Measurements from ENCODE around the gene GNG3.

GNG3 gene

DNA sequence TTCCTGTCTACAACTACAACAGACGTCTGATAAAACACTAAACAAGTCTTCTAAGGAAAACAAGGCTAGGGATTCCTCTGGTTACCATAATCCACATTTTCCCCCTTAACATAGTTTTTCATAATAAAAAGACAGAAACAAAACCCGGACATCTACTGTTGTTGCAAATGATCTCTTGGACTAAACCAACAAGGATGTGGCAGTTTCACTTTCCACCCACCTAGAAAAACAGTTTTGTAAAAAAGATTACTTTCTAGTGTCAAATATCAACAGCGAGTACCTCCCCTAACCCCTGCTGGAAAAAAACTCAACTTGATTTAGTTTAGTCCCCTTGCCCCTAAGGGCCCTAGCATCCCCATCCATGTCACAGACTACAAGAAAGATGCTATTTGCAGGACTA, 5.4 kb downstream of the GNG3 start:
- H3F3A ChIP-seq (ENCODE audit: insufficient read depth) = peaks cover 15% of the 10 kb centered on the region

DNA sequence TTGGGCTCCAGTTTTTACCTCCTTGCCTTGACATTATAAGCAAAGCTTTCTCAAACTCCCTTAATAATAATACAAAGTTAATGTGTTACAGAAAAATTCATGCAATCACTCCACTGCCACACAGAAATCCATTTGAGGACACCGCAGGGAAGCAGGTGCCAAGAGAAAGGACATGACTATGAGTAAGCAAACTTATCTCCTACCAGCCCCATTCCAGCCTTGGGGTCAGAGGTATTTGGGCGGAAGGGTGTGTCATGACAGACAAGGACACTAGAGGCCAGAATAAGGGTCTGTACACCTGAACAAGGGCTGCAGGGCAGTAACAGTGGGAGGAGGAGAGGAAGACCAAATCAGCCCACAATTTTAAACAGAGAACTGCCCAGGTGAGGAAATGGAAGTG, 5.9 kb downstream of the GNG3 start:
- Histone ChIP-seq H3K9me2 (replicated peaks; ENCODE audit: insufficient read depth, low read length) (no peaks in the 10 kb centered on the region), H3K79me2 (ENCODE audit: insufficient read depth, low read length) (peaks cover 15% of the 10 kb centered on the region), H2AFZ (ENCODE audit: low read depth, low read length, severe bottlenecking) (no peak overlapping the region), H3K4me2 (ENCODE audit: low read depth, low read length, poor library complexity, severe bottlenecking) (no peak overlapping the region), H4K20me1 (ENCODE audit: low read depth, low read length) (no peaks in the 10 kb centered on the region), H3F3A (ENCODE audit: insufficient read depth) (peaks cover 13% of the 10 kb centered on the region), H3K27ac (ENCODE audit: low read depth, low read length) (no peak overlapping the region), H3K9ac (ENCODE audit: low read length) (no peak overlapping the region), H3K9me3 (ENCODE audit: insufficient read depth, low read length) (no peaks in the 10 kb centered on the region), H3K36me3 (ENCODE audit: low read length) (peaks cover 35% of the 10 kb centered on the region), H3K4me3 (ENCODE audit: insufficient read depth, low read length, poor library complexity, severe bottlenecking) (no peak overlapping the region), H3K27me3 (ENCODE audit: low read length) (no peaks in the 10 kb centered on the region)
- TF ChIP-seq, protein P1, sequence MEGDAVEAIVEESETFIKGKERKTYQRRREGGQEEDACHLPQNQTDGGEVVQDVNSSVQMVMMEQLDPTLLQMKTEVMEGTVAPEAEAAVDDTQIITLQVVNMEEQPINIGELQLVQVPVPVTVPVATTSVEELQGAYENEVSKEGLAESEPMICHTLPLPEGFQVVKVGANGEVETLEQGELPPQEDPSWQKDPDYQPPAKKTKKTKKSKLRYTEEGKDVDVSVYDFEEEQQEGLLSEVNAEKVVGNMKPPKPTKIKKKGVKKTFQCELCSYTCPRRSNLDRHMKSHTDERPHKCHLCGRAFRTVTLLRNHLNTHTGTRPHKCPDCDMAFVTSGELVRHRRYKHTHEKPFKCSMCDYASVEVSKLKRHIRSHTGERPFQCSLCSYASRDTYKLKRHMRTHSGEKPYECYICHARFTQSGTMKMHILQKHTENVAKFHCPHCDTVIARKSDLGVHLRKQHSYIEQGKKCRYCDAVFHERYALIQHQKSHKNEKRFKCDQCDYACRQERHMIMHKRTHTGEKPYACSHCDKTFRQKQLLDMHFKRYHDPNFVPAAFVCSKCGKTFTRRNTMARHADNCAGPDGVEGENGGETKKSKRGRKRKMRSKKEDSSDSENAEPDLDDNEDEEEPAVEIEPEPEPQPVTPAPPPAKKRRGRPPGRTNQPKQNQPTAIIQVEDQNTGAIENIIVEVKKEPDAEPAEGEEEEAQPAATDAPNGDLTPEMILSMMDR (IDR thresholded peaks at IDR 0.05; ENCODE audit: insufficient read depth, low read length, poor library complexity, severe bottlenecking) = no peak
- TF ChIP-seq EZH2phosphoT487 (conservative IDR thresholded peaks at IDR 0.05; ENCODE audit: low read length) = no peak

More for the DNA sequence above, 5.4 kb downstream of the GNG3 start:
- no peak overlapping the region for H3K4me3 ChIP-seq (ENCODE audit: insufficient read depth, low read length, poor library complexity, severe bottlenecking)
- no peaks in the 10 kb centered on the region for H4K20me1 ChIP-seq (ENCODE audit: low read depth, low read length)
- peaks cover 13% of the 10 kb centered on the region; the same call in 1 of the 2 replicates for H3K79me2 ChIP-seq (ENCODE audit: insufficient read depth, low read length)
- no peaks in the 10 kb centered on the region for H3K9me2 ChIP-seq (replicated peaks; ENCODE audit: insufficient read depth, low read length)
- TF ChIP-seq, protein P1 (IDR thresholded peaks at IDR 0.05; ENCODE audit: insufficient read depth, low read length, poor library complexity, severe bottlenecking) = no peak
- TF ChIP-seq EZH2phosphoT487 (conservative IDR thresholded peaks at IDR 0.05; ENCODE audit: low read length) = no peak
- H3K9me3 ChIP-seq (ENCODE audit: insufficient read depth, low read length) = no peaks in the 10 kb centered on the region
- no peak overlapping the region for H3K4me2 ChIP-seq (ENCODE audit: low read depth, low read length, poor library complexity, severe bottlenecking)
- H3K27ac ChIP-seq (ENCODE audit: low read depth, low read length) = no peak overlapping the region
- H3K9ac ChIP-seq (ENCODE audit: low read length) = no peak overlapping the region
- no peaks in the 10 kb centered on the region for H3K27me3 ChIP-seq (ENCODE audit: low read length)
- peaks cover 32% of the 10 kb centered on the region for H3K36me3 ChIP-seq (ENCODE audit: low read length)
- no peak overlapping the region for H2AFZ ChIP-seq (ENCODE audit: low read depth, low read length, severe bottlenecking)

DNA sequence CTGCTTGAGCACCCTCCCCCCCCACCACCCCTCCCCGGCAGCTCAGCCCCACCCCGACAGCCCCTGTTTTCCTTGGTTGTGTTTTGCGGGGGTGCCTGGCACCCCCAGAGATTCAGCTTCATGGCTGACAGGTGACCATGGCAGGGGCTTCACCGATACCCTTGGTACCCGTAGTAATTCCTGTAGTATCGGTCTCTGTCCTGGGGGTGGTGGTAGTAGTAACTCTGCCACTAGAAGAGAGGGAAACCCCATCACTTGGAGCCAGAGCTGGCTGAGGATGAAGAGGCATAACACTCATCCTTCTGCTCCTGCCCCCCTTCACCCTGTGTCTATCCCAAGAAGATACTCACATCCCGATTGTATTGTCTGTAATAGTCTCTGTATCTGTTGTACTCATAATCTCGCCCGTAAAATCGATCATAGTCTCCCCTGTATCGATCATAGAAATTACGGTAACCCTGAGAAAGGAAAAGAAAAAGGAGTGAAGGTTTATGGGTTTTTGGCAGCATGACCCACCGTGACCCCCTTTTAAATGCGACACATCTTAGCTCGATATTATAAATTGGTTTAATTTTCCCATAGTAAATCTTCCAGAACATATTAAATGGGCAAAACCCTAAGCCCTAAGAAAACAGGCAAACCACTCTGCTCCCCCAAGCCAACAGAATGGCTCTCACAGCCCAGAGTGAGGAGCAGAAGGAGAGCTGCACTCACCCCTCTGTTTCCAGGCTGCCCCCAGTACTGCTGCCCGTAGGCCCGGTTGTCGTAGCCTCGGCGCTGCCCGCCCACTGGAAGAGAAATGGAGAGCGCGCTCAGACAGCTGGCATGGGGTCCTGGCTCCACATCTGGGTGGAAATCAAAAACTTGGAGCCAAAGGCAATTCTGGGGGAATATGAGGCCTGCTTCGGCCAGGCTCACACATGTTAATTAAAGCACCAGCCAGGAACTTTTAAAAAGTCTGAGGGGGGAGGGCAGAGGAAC, 8.0 kb downstream of the GNG3 start:
- peaks cover 43% of the 10 kb centered on the region for H3K36me3 ChIP-seq (ENCODE audit: low read length)
- H3K9ac ChIP-seq (ENCODE audit: low read length) = no peak overlapping the region
- no peaks in the 10 kb centered on the region for H3K9me2 ChIP-seq (replicated peaks; ENCODE audit: insufficient read depth, low read length)
- no peak overlapping the region for H2AFZ ChIP-seq (ENCODE audit: low read depth, low read length, severe bottlenecking)
- TF ChIP-seq EZH2phosphoT487 (conservative IDR thresholded peaks at IDR 0.05; ENCODE audit: low read length) = no peak
- TF ChIP-seq, protein P1 (IDR thresholded peaks at IDR 0.05; ENCODE audit: insufficient read depth, low read length, poor library complexity, severe bottlenecking) = no peak
- no peak overlapping the region for H3K27ac ChIP-seq (ENCODE audit: low read depth, low read length)
- peaks cover 13% of the 10 kb centered on the region for H3F3A ChIP-seq (ENCODE audit: insufficient read depth)
- no peaks in the 10 kb centered on the region for H3K9me3 ChIP-seq (ENCODE audit: insufficient read depth, low read length)
- H3K4me2 ChIP-seq (ENCODE audit: low read depth, low read length, poor library complexity, severe bottlenecking) = no peak overlapping the region
- H3K79me2 ChIP-seq (ENCODE audit: insufficient read depth, low read length) = peaks cover 15% of the 10 kb centered on the region
- no peaks in the 10 kb centered on the region for H3K27me3 ChIP-seq (ENCODE audit: low read length)
- no peaks in the 10 kb centered on the region for H4K20me1 ChIP-seq (ENCODE audit: low read depth, low read length)
- H3K4me3 ChIP-seq (ENCODE audit: insufficient read depth, low read length, poor library complexity, severe bottlenecking) = no peak overlapping the region

Data from SU-DHL-6 (cell line).